ENCODE measurements around the gene MAP7.

DNA sequence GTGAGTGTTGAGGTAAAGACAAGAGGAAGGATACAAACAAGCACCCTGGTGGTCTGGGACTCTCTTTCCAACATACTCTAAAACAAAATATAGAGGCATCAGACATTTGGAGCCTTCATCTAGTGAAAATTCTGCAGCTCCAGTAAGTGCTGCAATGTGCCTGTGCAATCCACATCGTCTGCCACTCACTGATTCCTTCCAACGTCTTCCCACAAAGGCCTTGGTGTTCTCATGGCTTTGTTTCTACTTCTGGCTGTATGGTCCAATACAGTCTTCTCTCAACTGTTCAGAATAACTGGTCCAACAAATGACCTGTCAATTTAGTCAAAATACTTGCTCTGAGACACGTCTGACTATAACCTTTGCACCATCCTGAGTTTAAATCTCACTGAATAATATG is 125.8 kb downstream of the MAP7 start:
- no peak for TF ChIP-seq POLR2A (IDR thresholded peaks at IDR 0.05)
- TF ChIP-seq, protein P1, sequence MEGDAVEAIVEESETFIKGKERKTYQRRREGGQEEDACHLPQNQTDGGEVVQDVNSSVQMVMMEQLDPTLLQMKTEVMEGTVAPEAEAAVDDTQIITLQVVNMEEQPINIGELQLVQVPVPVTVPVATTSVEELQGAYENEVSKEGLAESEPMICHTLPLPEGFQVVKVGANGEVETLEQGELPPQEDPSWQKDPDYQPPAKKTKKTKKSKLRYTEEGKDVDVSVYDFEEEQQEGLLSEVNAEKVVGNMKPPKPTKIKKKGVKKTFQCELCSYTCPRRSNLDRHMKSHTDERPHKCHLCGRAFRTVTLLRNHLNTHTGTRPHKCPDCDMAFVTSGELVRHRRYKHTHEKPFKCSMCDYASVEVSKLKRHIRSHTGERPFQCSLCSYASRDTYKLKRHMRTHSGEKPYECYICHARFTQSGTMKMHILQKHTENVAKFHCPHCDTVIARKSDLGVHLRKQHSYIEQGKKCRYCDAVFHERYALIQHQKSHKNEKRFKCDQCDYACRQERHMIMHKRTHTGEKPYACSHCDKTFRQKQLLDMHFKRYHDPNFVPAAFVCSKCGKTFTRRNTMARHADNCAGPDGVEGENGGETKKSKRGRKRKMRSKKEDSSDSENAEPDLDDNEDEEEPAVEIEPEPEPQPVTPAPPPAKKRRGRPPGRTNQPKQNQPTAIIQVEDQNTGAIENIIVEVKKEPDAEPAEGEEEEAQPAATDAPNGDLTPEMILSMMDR (IDR thresholded peaks at IDR 0.05) = no peak

All from esophagus squamous epithelium (tissue), 4 donors.